AG09319 (cell line): ENCODE measurements around the gene C1GALT1.

Experiments used
- DNase-seq: peaks from one replicate; pipeline ENCODE4 v3.0.0-alpha.2; 2010; ENCODE audit warnings: low read depth; ENCODE audit errors: extremely low read depth
- CTCF ChIP-seq: IDR thresholded peaks from 2 replicates; pipeline ENCODE4 v1.5.1; 2011; ENCODE audit warnings: low read depth, mild to moderate bottlenecking, inconsistent platforms, low read length, moderate library complexity

The C1GALT1 gene

GRCh38 chr7:7293092-7293491 is 110.7 kb downstream of the C1GALT1 start:
- no peak for TF ChIP-seq CTCF
- no peak for DNase-seq

- no peak for DNase-seq
- no peak for TF ChIP-seq CTCF
These were observed 112.6 kb downstream of the C1GALT1 start for GRCh38 chr7:7294911-7295310.
